Measurements from ENCODE around the gene TNRC6B. TPM values are rescaled to one million over a fixed set of nuclear protein-coding genes. Genes with fewer than 3 reads are reported as not detected.

TNRC6B gene
- total RNA-seq, 4 donors from 2014 or later, result 41.8 to 50.9 (median 47.8) TPM

- Histone ChIP-seq H3K27ac (no peak overlapping the region), H3K27me3 (no peaks in the 10 kb centered on the region), H3K4me1 (peaks cover 0 to 47% (median 14%) of the 10 kb centered on the region in 4 donors), H3K9me3 (no peaks in the 10 kb centered on the region), H3K36me3 (peaks cover 0 to 38% (median 0%) of the 10 kb centered on the region in 3 donors), H3K4me3 (no peak overlapping the region)
- DNase-seq (ENCODE audit: low spot score in 2 of 2), result no peak
- TF ChIP-seq POLR2A (IDR thresholded peaks at IDR 0.05) (no peak), CTCF (IDR thresholded peaks at IDR 0.05) (no peak)
Observed at GRCh38 chr22:40234658-40235057, 56.9 kb downstream of the TNRC6B start.

- Histone ChIP-seq H3K27ac (no peak overlapping the region), H3K9me3 (no peaks in the 10 kb centered on the region), H3K36me3 (peaks cover 0 to 31% (median 0%) of the 10 kb centered on the region in 3 donors), H3K4me3 (no peak overlapping the region), H3K27me3 (no peaks in the 10 kb centered on the region), H3K4me1 (peaks cover 0 to 54% (median 14%) of the 10 kb centered on the region in 4 donors)
- TF ChIP-seq POLR2A (IDR thresholded peaks at IDR 0.05), result no peak
- no peak for TF ChIP-seq EP300 (IDR thresholded peaks at IDR 0.05)
- TF ChIP-seq CTCF (IDR thresholded peaks at IDR 0.05), result no peak
- WGBS, 2 donors, result 33 to 62% methylated on average over 5 of the region's 5 CpGs
- DNase-seq (ENCODE audit: low spot score in 2 of 2), result no peak
Observed at GRCh38 chr22:40235308-40235707, 57.6 kb downstream of the TNRC6B start.

- Histone ChIP-seq H3K27ac (no peak overlapping the region), H3K27me3 (no peaks in the 10 kb centered on the region), H3K4me1 (peaks cover 0 to 63% (median 14%) of the 10 kb centered on the region in 4 donors), H3K9me3 (no peaks in the 10 kb centered on the region), H3K4me3 (no peak overlapping the region), H3K36me3 (peaks cover 0 to 25% (median 0%) of the 10 kb centered on the region in 3 donors)
- no peak for DNase-seq (ENCODE audit: low spot score in 2 of 2)
- TF ChIP-seq CTCF (IDR thresholded peaks at IDR 0.05) (no peak), POLR2A (IDR thresholded peaks at IDR 0.05) (no peak), EP300 (IDR thresholded peaks at IDR 0.05) (no peak)
- 85 to 91% methylated on average over 4 of the region's 4 CpGs for WGBS, 2 donors
Observed at GRCh38 chr22:40236131-40236665, 58.5 kb downstream of the TNRC6B start.

- H3K4me1 ChIP-seq, result peaks cover 0 to 71% (median 14%) of the 10 kb centered on the region in 4 donors
- H3K9me3 ChIP-seq, result no peaks in the 10 kb centered on the region
- no peak overlapping the region for H3K4me3 ChIP-seq
- peaks cover 0 to 17% (median 0%) of the 10 kb centered on the region in 3 donors for H3K36me3 ChIP-seq
- WGBS, 2 donors, result 86 to 87% methylated on average over 4 of the region's 4 CpGs
- no peak overlapping the region for H3K27ac ChIP-seq
- TF ChIP-seq POLR2A (IDR thresholded peaks at IDR 0.05) (no peak), EP300 (IDR thresholded peaks at IDR 0.05) (no peak), CTCF (IDR thresholded peaks at IDR 0.05) (no peak)
- no peak for DNase-seq (ENCODE audit: low spot score in 2 of 2)
- H3K27me3 ChIP-seq, result no peaks in the 10 kb centered on the region
Observed at GRCh38 chr22:40237241-40237640, 59.5 kb downstream of the TNRC6B start.

GRCh38 chr22:40237788-40238424 lies 60.2 kb downstream of the TNRC6B start:
- H3K36me3 ChIP-seq, result peaks cover 0 to 10% (median 0%) of the 10 kb centered on the region in 3 donors
- H3K9me3 ChIP-seq, result no peaks in the 10 kb centered on the region
- no peaks in the 10 kb centered on the region for H3K27me3 ChIP-seq
- WGBS, 2 donors, result 80 to 86% methylated on average over 13 of the region's 13 CpGs
- no peak for TF ChIP-seq POLR2A (IDR thresholded peaks at IDR 0.05)
- TF ChIP-seq EP300 (IDR thresholded peaks at IDR 0.05), result no peak
- no peak for TF ChIP-seq CTCF (IDR thresholded peaks at IDR 0.05)
- no peak for DNase-seq (ENCODE audit: low spot score in 2 of 2)
- H3K4me3 ChIP-seq, result no peak overlapping the region
- peaks cover 0 to 71% (median 14%) of the 10 kb centered on the region in 4 donors for H3K4me1 ChIP-seq
- H3K27ac ChIP-seq, result peak overlapping the region in 1 of 4 donors; percentile 65

Measured in tibial nerve (tissue), 4 donors.